COLO668 (cell line): Measurements from ENCODE around the gene CAMTA1.
A peak's percentile ranks its signal among the peaks of the same experiment; 100 is the strongest.

Experiments
- DNase-seq: peaks from one replicate; lab custom pipeline; 2025; ENCODE audit not compliant: unreplicated experiment; lab: John Stamatoyannopoulos, UW

CAMTA1 gene

DNA sequence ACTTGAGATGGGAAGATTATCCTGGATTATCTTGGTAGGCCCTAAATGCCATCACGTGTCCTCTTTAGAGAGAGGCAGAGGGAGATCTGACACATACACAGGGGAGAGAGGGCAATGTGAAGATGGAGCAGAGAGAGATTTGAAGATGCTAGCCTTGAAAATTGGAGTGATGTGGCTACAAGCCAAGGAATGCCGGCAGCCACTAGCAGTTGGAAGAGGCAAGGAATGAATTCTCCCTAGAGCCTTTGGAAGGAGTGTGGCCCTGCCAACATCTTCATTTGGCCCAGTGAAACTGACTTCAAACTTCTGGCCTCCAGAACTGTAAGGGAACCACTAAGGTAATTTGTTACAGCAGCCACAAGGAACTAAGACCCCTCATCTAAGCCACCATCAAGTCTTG, 8.9 kb upstream of the CAMTA1 start:
- DNase-seq: no peak

DNA sequence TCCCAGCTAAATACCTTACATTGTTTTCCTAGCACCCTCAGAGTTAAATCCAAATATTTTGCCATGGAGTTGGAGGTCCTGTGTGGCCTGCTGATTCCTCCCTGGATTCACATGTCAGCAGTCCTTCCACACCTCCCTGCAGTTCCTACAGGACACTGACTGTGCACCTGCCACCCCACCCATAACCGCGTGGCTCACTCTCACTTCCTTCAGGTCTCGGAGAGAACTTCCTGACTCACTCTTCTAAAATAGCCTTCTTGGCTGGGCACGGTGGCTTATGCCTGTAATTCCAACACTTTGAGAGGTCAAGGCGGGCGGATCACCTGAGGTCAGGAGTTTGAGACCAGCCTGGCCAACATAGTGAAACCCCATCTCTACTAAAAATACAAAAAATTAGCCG, 8.4 kb upstream of the CAMTA1 start:
- no peak for DNase-seq

DNA sequence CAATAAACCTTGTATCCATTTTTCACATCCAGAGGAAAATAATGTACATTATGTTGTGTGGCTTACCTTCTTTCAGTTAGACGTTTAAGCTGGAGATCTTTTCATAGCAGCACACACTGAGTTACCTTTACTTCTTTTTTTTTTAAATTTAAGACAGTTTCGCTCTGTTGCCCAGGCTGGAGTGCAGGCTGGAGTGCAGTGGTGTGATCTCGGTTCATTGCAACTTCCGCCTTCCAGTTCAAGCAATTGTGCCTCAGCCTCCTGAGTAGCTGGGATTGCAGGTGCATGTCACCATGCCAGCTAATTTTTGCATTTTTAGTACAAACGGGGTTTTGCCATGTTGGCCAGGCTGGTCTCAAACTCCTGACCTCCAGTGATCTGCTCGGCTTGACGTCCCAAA, 7.4 kb upstream of the CAMTA1 start:
- DNase-seq: no peak

DNA sequence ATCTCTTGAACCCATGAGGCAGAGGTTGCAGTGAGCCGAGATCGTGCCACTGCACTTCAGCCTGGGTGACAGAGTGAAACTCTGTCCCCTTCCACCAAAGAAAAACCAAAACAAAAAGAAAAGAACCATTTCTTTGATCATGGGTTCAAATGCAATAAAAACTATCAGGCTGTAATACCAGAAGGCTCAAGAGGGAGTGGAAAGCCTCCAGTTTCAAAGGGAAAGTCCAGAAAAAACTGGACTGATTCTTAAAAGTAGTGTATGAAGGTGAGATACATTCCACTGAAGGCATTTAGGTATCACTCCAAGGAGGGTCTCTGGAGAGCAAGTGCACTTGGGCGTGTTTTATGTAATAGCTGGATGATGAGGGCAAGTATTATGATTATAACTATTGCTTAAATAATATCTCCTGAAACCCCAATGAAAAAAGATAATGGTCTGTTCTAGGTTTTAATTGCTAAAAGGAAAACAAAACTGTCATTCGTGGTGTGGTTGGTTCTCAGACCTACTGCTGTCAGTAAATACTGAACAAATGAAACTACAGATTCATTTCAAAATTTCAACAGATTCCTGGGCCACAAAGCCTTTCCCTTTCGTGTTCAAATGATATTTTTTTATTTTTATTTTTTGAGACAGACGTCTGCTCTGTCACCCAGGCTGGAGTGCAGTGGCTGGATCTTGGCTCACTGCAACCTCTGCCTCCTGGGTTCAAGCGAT, 6.0 kb upstream of the CAMTA1 start:
- no peak for DNase-seq

DNA sequence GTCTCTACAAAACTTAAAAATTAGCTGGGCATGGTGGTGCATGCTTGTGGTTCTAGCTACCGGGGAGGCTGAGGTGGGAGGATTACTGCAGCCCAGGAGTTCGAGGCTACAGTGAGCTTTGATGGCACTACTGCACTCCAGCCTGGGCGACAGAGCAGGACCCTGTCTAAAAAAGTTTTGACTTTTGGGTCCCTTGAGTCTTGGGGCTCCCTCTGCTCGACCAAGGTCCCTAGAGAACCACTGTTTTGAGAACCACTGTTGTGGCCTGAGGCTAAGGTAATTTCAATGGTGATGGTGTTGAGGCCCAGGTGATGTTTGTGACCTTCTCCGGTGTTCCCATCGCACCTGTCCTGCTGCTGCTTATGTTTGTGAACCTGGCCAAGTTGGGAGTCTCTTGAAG, 3.1 kb upstream of the CAMTA1 start:
- DNase-seq: no peak

DNA sequence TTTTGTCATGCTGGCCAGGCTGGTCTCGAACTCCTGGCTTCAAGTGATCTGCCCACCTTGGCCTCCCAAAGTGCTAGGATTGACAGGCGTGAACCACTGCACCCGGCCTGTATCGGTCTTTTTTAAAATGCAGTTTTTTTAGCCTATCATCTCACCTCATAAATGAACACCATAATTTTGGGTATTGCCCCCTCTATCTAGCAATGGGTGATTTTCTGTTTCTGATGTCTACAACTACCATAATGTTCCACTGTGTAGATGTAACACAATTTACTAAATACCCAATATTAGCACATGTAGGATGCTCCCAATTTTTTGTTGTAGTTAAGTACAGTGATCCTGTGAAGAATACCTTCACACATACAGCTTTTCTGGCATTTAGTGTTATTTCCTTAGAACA, 2.0 kb upstream of the CAMTA1 start:
- DNase-seq: no peak

DNA sequence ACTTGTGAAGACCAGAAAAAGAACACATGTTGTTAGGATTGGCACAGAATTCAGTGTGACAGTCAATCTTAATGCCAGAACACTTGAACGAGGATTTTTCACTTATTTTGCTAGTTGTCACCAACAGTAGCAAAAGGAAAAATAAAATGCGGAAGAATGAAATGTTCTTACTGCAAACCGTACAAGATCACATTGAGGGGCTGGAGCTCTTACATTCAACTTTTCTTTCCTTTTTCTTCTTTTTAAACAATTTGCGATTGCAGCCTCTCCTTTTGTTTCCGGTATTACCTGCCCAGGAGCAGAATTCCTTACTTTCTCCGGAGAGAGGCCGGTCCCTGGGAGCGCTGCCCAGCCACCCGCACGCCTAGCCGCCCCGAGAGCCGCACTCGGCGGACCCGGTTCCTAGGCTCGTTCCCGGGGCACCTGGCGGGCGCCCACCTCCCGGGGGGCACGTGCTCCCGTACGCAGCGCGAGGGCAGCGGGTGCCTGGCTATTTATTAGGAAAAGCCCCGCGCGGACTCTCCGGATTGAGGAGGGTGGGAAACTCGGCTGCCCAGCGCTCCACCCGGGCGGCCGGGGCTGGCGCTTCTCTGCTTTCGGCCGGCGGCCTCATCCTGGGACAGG, 1.2 kb upstream of the CAMTA1 start:
- no peak for DNase-seq

DNA sequence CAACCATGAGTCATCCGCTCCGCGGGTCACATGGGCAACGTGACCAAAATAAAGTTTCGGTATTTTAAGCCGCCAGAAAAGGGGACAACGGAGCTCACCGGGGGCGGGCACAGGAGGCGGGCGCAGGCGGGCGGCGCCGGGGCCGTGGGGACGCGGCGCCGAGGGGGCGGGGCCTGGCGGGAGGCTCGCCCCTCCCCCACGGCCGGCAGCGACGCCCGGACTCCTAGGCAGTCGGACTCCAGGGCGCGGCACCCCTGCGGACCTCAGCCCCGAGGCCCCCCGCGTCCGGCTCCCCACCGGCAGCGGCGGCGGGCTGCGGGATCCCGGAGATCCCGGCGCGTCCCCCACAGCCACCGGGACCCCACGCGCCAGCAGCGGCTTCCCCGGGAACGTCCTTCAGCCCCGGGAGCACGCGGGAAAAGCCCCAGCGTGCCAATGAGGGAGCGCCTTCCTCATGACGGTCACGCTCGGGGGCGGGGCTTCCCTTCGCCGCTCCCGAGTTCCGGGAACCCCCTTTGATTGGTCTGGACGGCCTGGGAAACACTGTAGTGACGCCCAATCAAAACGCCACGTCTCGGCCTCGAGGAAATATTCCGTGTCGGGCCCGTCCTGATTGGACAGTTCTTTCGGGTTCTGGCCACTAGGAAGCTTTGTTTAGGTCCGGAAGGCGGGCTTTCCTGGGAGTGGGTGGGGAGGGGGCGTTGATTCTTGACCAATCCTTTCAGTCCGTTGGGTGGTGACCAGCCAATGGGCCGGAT, 515 bp upstream of the CAMTA1 start:
- peak; percentile 100 for DNase-seq

DNA sequence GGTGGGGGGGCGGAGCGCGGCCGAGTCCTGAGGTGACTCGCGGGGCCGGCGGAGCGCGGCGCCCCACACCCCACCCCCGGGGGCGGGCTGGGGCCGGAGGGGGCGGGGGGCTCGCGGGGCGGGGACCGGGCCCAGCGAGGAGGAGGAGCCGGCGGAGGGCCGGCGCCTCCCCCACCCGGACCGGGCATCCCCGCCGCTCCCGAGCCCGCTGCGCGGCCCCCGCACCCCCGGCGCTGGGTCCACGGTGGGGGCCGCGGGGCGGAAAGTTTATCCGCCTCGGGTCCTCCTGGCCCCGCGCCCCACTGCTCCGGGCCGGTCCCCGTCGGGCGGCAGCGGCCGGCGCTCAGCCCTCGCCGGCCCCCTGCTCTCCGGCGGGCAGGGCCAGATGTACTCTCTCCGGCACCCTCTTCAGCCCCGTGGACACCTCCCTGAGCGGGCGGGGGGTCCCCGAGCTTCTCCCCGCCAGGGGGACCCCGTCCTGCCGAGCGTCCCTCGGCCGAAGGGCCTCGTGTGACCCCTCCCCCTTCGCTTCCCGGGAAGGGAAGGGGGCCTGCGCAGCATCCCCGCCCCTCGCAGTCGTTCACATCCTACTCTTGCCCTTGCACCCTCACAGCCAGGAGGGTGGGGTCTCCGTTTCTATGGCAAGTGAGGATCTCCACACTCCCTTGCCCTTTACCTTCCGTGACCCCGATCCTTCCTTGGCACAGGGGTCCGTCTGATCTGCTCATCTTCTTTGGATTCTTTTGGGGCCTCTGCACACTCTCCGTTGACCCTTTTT, 663 bp downstream of the CAMTA1 start:
- DNase-seq: peak; percentile 74

DNA sequence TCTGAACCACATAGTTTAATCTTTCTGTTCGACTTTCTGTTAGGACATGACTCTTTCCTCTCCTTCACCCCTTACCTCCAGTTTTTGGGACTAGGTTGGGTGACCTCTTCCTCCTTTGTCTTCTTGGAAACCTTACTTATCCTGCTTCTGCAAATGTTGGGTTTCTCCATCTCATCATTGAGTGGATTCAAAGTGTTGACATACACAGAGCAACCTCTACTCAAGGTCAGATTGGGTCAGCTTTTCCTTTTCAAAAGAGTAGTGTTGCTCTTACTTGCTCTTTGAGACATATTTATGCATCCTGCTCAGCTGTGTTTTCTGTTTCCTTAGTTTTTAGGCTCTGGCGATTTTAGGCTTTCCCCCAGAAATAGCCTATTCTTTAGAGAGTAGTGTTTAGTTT, 3.7 kb downstream of the CAMTA1 start:
- DNase-seq: no peak

DNA sequence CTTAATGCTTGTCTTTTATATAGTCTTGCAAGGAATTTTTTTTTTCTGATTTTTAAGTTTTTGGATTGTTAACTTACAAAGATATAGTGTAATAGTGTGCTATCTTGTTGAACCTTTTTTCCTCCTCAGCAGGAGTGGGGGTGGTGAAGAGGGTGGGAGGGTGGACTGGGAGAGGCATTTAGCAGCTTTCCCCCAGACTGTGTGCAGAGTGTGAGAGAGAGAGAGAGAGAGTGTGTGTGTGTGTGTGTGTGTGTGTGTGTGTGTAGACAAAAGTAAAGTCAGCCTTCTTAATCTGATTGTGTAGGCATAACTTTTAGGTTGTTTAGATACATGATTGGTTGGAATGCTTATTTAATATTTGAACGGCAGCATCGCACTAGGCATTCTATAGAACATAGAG, 4.9 kb downstream of the CAMTA1 start:
- DNase-seq: no peak

DNA sequence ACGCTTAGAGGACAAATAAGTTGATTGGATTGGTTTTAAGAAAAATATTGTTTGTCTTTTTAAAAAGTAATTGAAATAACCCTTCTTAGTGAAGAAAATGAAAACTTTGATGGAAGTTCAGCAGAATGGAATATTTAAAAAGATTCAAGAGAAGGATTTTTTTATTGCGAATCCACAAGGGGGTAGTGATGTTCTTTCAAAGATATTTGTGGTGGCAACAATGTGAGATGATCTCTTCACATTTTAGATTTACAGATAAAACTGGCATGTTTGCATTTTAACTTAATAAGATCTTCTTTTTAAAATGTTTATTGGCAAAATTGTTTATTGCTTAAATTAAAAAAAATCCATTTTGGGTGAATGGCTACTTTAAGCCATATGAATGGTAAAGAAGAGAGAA, 8.9 kb downstream of the CAMTA1 start:
- DNase-seq: no peak

DNA sequence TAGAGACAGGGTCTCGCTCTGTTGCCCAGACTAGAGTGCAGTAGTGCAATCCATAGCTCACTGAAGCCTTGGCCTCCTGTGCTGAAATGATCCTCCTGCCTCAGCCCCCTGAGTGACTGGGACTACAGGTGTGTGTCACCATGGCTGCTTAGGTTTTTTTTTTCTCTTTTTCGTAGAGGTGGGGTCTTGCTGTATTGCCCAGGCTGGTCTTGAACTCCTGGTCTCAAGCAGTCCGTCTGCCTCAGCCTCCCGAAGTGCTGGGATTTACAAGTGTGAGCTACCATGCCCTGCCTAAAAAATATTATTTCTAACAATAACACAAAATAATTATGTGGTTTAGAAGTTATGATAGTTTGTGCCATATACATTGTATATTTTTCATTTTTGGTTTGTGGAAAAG, 9.9 kb downstream of the CAMTA1 start:
- DNase-seq: no peak

DNA sequence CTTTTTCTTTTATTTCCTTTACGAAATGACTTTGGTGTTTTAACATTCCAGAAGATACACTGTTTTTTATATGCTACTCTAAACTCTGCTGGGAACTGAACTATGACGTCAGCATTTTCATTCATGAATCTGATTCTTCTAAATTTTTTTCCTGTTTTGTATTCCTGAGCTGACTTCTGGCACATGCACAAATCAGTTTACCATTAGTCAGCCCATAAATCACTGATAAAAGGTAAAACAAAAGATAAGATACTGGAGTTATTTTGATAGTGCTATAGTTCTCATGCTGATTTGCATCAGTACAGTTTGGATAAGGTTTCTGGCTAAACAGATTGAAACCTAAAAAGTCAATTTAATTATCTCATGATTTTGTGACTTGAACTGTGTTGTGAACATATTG, 10.4 kb downstream of the CAMTA1 start:
- DNase-seq: no peak

DNA sequence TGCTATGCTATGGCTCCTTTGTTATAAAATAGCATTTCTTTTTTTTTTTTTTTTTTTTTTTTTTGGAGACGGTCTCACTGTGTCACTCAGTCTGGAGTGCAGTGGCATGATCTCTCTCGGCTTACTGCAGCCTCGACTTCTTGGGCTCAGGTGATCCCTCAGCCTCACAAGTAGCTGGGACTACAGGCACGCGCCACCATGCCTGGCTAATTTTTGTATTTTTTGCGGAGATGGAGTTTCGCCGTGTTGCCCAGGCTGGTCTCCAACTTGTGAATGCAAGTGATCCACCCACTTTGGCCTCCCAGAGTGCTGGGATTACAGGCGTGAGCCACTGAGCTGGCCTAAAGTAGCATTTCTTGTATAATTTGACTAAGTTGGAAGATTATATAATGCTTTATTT, 10.8 kb downstream of the CAMTA1 start:
- no peak for DNase-seq

DNA sequence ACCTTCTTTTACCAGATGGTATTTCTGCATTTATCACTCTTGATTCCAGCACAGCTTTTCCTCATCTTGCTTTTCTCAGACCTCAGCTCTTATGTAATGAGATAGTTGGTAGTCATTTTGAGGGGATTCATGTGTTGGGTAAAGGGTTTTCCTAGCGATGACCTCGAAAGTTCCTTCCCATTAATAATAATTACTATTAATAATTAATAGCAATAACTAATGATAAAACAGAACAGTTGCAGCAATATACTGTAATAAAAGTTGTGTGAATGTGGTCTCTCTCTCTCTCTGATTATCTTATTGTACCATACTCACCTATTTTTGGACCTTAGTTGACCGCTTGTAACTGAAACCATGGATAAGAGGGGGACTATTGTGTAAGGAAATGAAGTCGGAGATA, 14.2 kb downstream of the CAMTA1 start:
- no peak for DNase-seq

DNA sequence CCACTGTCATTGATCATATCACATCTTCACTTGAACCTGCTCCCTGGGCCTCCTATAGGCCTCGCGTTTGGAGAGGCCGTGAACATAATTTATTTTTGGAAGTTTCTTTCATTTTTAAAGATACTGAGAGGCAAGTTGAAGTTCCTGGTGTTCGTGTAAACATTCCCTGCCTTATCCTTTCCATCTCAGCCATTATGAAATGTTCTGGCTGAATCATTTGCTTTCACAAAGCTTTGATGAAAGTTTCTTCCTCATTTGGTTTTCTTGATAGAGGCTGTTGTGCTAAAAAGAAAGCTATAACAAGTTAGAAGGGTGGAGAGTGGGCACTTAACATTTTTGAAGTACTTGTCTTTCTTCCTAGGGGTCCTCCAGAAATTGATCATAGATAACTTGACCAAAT, 15.5 kb downstream of the CAMTA1 start:
- DNase-seq: no peak

DNA sequence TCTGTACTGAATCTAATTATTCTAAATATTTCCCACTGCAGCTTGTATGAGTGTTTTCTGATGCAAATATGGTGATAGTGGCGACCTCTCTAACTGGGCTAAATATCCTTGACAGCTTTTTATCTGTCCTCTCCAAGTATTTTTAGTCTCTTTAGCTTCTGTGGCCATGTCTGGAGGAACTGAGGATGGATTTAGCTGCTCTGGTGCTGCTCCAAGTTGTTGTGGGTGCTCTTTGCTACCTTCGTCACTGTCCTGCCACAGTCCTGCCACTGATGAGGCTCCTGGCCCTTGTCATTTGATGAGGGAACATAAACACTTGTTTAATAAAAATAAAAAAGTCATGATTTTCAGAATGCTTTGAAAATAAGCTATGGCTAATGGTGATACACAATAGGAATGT, 15.9 kb downstream of the CAMTA1 start:
- no peak for DNase-seq

DNA sequence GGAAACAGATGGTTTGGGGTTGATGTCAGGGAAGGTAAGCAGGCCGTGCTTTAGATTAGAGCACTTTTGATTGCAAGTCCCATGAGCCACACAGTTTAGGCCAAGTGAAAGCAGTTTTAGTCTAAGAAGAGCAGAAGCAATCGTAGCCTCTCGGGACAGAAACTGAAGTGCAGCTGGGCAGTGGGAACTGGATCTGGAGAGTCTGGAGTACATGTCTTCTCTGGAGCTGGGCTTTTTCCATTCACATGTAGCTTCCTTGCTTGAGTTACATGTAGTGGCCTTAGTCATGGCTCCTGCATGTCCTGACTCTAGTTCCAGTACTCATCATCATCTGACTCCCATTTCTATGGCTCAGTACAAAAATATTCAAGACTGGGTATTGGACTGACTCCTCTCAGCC, 16.7 kb downstream of the CAMTA1 start:
- DNase-seq: no peak

DNA sequence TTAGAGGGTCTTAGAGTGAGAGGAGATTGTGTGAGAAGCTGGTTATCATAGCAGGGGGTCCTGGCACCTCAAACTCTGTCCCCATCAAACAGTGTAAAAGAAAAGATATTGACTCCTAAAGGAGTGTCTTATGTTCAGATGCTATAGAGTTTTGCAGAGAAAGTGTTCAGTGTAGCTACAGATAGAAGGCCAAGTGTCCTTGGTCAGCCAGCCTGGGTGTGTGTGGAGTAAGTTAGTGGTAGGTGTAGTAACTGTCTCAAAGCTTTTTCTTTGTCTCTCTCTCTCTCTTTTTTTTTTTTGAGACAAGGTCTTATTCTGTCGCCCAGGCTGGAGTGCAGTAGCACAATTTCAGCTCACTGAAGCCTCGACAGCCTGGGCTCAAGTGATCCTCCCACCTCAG, 17.2 kb downstream of the CAMTA1 start:
- no peak for DNase-seq

DNA sequence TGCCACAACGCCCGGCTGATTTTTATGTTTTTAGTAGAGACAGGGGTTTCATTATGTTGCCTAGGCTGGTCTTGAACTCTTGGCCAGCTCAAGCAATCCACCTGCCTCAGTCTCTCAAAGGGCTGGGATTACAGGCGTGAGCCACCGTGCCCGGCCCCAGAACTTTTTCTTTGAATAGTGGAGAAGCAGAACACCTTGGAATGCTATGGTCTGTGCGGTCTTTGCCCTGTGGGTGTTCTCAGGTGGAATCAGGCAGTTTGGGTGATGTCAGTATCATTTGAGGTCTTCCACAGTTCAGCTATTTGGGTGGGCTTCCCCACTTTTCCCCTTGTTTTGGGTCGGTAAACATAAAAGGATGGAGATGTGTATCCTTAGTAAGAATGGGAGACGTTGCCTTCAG, 17.6 kb downstream of the CAMTA1 start:
- DNase-seq: no peak

DNA sequence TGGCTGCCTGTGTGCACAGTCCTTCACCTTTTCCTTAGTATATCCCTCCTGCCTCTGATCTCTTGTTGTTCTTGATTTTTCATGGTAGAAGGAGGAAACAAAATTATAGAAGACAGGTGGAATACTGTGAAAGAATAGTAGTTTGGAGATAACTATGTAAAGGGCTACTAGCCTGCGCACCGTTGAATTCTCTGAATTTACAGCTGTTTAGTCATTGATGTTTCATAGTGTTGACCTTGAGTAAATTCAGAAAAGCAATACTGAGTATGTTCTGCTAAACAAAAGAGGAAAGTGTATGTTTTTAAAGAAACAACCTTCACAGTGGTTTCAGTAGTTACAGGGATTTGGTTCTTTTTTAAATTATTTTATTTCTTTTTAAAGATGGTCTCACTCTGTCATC, 18.1 kb downstream of the CAMTA1 start:
- DNase-seq: no peak
